Stimulated activated CD4-positive, alpha-beta T cell treated with anti-CD3 and anti-CD28 coated beads, Interleukin-1b, Interleukin-23, amount 100 ng/mL, for 1 hour (primary cell): Measurements from ENCODE around the gene EXOC4.
"Not testable (repeated sequence)": the region's sequence is repeated elsewhere in the genome, so short reads cannot be mapped to it uniquely, and the experiment has no call there.

Experiments
- DNase-seq, 2 donors: peaks; one replicate each; pipeline ENCODE4 v3.0.0-alpha.2; 2020; ENCODE audit warnings: low read depth in 2 of 2

Gene EXOC4

GRCh38 chr7:133252858-133253518 is at the start of gene EXOC4:
Gene EXOC4 (plus strand): TSS chr7:133253078.
- peak; percentile 61 to 73 for DNase-seq

- DNase-seq: no peak
Observed at GRCh38 chr7:133203490-133203889, 49.4 kb upstream of the EXOC4 start.

GRCh38 chr7:133207687-133208086 is 45.2 kb upstream of the EXOC4 start:
- no peak for DNase-seq

GRCh38 chr7:133210817-133211216 is 42.1 kb upstream of the EXOC4 start:
- DNase-seq: not testable (repeated sequence)

- DNase-seq: not testable (repeated sequence)
Observed at GRCh38 chr7:133213772-133214171, 39.1 kb upstream of the EXOC4 start.

GRCh38 chr7:133217773-133218172 is 35.1 kb upstream of the EXOC4 start:
- DNase-seq: no peak

- DNase-seq: peak in 1 of 2 donors; percentile 21
Observed at GRCh38 chr7:133230591-133231194, 22.2 kb upstream of the EXOC4 start.

GRCh38 chr7:133233142-133233541 is 19.7 kb upstream of the EXOC4 start:
- DNase-seq: no peak

GRCh38 chr7:133234961-133235875 is 17.7 kb upstream of the EXOC4 start:
- no peak for DNase-seq

GRCh38 chr7:133237545-133237944 is 15.3 kb upstream of the EXOC4 start:
- DNase-seq: no peak

GRCh38 chr7:133240302-133240701 is 12.6 kb upstream of the EXOC4 start:
- DNase-seq: no peak

- no peak for DNase-seq
Observed at GRCh38 chr7:133246558-133246957, 6.3 kb upstream of the EXOC4 start.

GRCh38 chr7:133248901-133249300 is 4.0 kb upstream of the EXOC4 start:
- DNase-seq: no peak

- no peak for DNase-seq
Observed at GRCh38 chr7:133252506-133252857, 396 bp upstream of the EXOC4 start.

GRCh38 chr7:133253519-133253875 is 619 bp downstream of the EXOC4 start:
- DNase-seq: no peak

GRCh38 chr7:133255486-133255885 is 2.6 kb downstream of the EXOC4 start:
- no peak for DNase-seq

- no peak for DNase-seq
Observed at GRCh38 chr7:133258174-133258573, 5.3 kb downstream of the EXOC4 start.

- no peak for DNase-seq
Observed at GRCh38 chr7:133265821-133266220, 12.9 kb downstream of the EXOC4 start.

- DNase-seq: no peak
Observed at GRCh38 chr7:133268355-133268754, 15.5 kb downstream of the EXOC4 start.

- no peak for DNase-seq
Observed at GRCh38 chr7:133272336-133272735, 19.5 kb downstream of the EXOC4 start.

- no peak for DNase-seq
Observed at GRCh38 chr7:133273227-133273626, 20.3 kb downstream of the EXOC4 start.

- no peak for DNase-seq
Observed at GRCh38 chr7:133274265-133274664, 21.4 kb downstream of the EXOC4 start.

- no peak for DNase-seq
Observed at GRCh38 chr7:133275008-133275407, 22.1 kb downstream of the EXOC4 start.
